DMS53 treated with DMSO at 0.1 percent for 48 hours (cell line): Measurements from ENCODE around the gene PPCDC.

ENCODE experiments used
- DNase-seq: peaks from one replicate; lab custom pipeline; 2025; ENCODE audit not compliant: unreplicated experiment; lab: John Stamatoyannopoulos, UW

The PPCDC gene

GRCh38 chr15:75008629-75009326 is 14.6 kb upstream of the PPCDC start:
- DNase-seq, result no peak

DNA sequence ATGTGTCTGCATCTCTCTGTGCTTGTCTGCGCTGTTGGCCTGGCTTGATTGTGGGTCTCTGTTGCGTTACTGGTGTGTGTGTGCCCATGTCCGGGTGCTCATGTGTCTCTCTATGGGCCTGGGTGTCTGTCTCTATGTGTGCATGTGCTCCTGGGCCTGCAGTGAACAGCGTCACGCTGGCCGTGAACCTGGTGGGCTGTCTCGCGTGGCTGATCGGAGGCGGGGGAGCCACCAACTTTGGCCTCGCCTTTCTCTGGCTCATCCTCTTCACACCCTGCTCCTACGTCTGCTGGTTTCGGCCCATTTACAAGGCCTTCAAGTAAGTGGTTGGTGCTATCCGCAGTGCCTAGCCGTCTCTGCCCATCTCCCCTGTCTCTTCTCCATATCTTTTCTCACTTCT is 7.0 kb upstream of the PPCDC start:
- no peak for DNase-seq

DNA sequence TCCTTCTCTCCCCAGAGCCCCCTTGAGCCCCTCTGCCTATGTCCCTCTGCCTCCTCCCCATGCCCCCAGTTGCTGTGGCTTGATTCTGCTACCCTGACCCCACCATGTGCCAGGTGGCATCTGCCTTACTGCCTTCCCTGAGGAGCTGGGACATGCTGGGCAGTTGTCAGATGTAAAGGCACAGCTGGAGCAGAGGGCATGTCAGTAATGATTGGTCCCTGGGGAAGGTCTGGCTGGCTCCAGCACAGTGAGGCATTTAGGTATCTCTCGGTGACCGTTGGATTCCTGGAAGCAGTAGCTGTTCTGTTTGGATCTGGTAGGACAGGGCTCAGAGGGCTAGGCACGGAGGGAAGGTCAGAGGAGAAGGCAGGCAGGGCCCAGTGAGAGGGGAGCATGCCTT is 3.5 kb upstream of the PPCDC start:
- no peak for DNase-seq

GRCh38 chr15:75021341-75021740 is 2.0 kb upstream of the PPCDC start:
- no peak for DNase-seq

DNA sequence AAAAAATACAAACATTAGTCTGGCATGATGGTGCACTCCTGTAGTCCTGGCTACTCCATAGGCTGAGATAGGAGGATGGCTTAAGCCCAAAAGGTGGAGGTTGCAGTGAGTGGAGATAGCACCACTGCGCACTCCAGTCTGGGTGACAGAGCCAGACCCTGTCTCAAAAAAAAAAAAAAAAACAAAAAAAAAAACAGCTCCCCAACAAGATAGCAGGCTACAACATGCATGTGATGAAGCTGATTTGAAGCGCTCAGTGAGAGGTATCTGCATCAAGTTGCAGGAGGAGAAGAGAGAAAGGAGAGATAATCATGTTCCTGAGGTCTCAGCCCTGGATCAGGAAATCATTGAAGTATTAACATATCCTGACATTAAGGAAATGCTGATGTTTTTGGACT is 608 bp upstream of the PPCDC start:
- no peak for DNase-seq

- DNase-seq, result no peak
These were observed 664 bp downstream of the PPCDC start for GRCh38 chr15:75023872-75024636.

- no peak for DNase-seq
These were observed 1.7 kb downstream of the PPCDC start for GRCh38 chr15:75025107-75025506.

GRCh38 chr15:75025548-75026260 is 2.3 kb downstream of the PPCDC start:
- no peak for DNase-seq

DNA sequence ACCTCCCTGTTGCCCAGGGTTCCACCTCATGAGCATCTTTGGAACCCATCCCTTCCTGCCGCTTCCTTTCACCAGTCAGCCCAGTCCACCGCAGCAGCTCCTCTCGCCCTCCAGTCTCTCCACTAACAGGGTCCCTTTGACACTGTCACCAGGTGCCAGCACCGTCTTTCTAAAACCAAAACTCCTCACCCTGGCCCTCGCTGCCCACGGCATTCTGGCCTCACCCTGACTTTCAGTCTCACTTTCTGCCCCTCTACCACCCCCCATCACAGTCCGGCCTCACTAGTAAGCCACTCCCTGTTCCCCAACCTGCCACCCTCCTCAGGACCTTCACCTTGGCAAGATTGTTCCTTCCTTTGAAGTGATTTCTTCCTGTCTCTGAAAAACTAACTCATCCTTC is 4.2 kb downstream of the PPCDC start:
- DNase-seq, result no peak

- no peak for DNase-seq
These were observed 5.6 kb downstream of the PPCDC start for GRCh38 chr15:75028991-75029377.

DNA sequence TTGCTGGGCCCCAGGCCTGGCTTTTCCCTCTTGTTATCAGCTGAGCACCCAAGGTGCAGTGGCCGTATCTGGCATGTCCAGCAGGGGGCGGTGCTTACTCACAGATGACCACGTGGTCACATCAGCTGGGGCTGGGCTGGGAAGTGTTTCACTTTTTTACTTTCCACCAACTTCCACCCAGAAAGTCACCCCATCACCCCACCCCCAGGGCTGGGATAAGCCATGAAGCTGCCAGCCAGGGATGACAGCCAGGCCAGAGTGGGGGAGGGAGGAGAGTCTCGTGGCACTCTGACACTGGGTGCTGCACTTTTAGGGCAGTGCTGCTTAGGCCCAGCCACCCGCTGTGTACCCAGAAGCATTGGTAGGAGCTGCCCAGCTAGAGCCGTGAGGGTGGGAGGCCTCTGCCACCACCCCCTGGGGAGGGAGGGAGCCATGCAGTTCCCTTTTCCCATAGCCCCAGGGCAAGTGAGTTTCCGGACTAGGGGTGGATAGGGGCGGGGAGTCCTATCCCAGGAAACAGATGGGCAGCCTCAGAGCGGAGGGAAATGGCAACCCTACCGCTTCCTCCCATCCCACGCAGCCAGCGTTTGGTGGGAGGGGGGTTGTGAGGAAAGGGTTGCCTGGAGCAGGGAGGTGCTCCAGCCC is 6.1 kb downstream of the PPCDC start:
- peak; percentile 19 for DNase-seq

GRCh38 chr15:75030023-75030413 is 6.6 kb downstream of the PPCDC start:
- no peak for DNase-seq

- no peak for DNase-seq
These were observed 7.0 kb downstream of the PPCDC start for GRCh38 chr15:75030424-75030823.

GRCh38 chr15:75031848-75032247 is 8.5 kb downstream of the PPCDC start:
- no peak for DNase-seq

DNA sequence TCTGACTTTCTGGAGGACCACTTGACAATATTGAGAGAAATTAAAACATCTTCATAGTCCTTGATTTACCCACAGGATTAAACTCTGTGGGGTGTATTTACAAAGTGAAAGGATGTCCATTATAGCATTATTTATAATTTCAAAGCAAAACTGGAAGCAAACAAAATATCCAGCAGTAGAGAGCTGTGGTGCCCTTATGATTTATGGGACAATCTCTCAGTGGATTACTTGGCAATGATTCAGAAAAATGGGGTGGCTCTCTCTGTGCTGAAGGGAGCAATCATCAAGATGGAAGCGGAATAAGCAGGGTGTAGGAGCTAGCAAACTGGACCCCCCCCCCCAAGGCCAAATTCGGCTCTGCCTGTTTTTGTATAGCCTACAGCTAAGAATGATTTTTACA is 9.0 kb downstream of the PPCDC start:
- DNase-seq, result no peak

DNA sequence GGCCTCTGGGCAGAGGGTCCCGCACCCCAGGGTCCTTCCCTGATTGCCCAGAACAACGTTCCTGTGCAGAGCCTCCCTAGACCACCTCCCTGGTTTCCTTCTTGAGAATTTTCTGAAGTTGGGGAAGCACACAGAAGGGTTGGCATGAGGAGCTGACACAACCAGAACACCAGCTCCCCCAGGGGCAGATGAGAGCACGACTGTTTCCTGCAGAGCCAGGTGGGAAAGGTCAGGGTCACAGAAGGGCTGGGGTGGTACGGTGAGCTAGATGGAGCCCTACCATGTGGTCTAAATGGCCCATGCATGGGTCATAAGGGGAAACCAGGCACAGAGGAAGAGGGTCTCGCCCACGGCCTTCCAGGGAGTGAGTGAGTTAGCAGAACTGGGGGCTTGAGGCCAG is 10.4 kb downstream of the PPCDC start:
- DNase-seq, result no peak

DNA sequence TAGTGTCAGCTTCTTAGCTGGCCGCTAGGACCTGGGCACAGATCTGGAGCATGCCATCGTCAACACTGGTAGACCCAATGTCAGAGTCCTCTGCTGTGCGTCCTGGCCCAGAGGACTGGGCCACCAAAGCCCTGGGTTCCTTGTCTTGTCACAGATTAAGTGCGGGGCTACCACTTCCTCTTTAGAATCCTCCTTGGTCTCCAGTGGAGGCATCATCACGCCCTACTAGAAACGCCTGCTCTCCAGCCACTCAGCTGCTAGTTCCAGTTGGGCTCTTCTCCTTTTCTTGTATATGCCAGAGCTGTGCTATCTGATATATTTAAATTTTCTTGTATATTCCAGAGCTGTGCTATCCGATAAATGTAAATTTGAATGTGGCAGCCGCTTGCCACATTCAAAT is 11.2 kb downstream of the PPCDC start:
- no peak for DNase-seq

DNA sequence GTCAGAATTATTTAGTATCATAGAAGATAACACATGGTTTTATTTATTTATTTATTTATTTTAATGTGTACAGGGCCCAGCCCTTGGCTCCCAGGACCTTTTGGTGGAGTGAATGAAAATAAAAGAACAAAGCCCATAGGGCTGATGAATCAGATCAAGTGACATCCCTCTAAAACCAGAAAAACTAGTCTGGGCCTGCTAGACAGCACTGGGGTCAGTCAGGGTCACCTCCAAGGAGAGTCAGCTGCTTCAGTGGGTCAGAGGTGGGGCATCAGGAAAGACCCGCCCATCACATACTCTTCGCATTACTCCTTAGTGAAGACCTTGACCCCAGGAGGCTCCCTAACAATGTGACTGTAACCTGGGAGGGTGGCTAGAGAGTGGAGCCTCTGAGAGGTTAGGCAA is 12.8 kb downstream of the PPCDC start:
- peak; percentile 46 for DNase-seq

- DNase-seq, result no peak
These were observed 14.3 kb downstream of the PPCDC start for GRCh38 chr15:75037685-75038084.

GRCh38 chr15:75038231-75038630 is 14.8 kb downstream of the PPCDC start:
- no peak for DNase-seq

DNA sequence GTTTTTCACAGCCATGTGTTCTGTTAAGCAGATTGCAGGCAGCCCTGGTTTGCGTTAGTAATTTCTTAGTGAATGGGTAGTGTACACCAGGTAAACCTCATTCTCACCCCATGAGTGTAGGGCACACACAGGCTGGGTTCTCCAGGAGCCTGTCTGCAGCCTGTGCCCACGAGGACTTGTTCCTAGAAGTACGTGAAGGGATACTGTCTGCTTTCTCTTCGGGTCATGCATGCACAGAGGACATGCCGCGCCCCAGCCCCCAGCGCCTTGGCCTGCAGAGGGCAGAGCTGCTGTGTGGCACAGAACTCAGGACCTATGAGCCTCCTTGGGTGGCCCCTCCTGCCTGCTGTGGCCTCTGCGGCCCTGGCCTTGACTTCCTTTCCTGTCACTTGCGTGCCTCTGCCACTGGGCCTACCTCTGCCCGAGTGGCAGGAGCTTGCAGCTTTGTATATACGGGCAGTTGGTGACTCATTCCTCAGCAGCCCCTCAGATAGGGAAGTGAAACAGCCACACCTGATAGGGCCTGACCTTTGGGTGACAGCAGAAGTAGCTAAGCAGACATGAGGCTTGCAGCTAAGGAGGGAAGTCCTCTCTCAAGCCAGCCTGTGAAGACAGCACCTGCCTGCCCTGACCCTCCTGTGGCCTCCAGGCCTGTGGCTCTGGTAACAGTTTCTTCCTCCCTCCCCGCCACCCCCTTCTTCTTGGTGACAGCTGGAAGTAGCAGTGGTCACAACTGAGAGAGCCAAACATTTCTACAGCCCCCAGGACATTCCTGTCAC is 19.5 kb downstream of the PPCDC start:
- DNase-seq, result peak; percentile 29
